K562 (cell line): Measurements from ENCODE around the gene MED15.

Experiments
- SREBF1 ChIP-seq: fragments of 150-350 bp; IDR thresholded peaks from 2 replicates; pipeline ENCODE4 v1.6.1; 2014; ENCODE audit warnings: antibody characterized with exemption, low read depth, low read length, borderline replicate concordance
- VEZF1 ChIP-seq: fragments of 200-800 bp; sonication (Bioruptor generic); IDR thresholded peaks from 2 replicates; pipeline ENCODE4 v1.6.1; 2017; ENCODE audit warnings: missing genetic modification characterization, missing compliant biosample characterization
- ZNF140 ChIP-seq: fragments of 250-450 bp; sonication (Bioruptor Pico); IDR thresholded peaks from 2 replicates; pipeline ENCODE4 v1.8.0; 2021; ENCODE audit warnings: moderate library complexity, mild to moderate bottlenecking, inconsistent platforms

GRCh38 chr22:20600137-20600673 lies 92.8 kb downstream of the MED15 start:
- TF ChIP-seq VEZF1 (CRISPR knock-in tag) (no peak), SREBF1 (no peak), ZNF140 (no peak)
